CD4-positive, alpha-beta T cell (primary cell): ENCODE results near the gene STYXL2. TPM values are rescaled to one million over a fixed set of nuclear protein-coding genes. Genes with fewer than 3 reads are reported as not detected.

Experiments used
- ATAC-seq: fragments of 200-7000 bp; cut with Tn5 transposase; one replicate; pipeline ENCODE4 v1.10.0; 2022; ENCODE audit warnings: mild to moderate bottlenecking; ENCODE audit not compliant: poor library complexity
- CTCF ChIA-PET: fragments of 350-600 bp; sonication (Branson Sonifier 250); formaldehyde crosslinking; loops from one replicate; lab custom pipeline; 2021; ENCODE audit warnings: antibody characterized with exemption, inconsistent platforms; lab: Charles Lee
- POLR2A ChIA-PET: fragments of 350-600 bp; sonication (Branson Sonifier 250); formaldehyde crosslinking; loops from one replicate; lab custom pipeline; 2021; ENCODE audit warnings: antibody characterized with exemption, inconsistent platforms; lab: Charles Lee
- DNase-seq, 14 experiments: peaks; one replicate each; pipeline ENCODE4 v3.0.0-alpha.2; 2013 to 2020; ENCODE audit warnings: mixed read lengths in 2 of 14
- H3K27ac ChIP-seq, 2 donors: one replicate each; pipeline versions ENCODE4 v1.5.1 to v1.7.0; 2013; ENCODE audit warnings: low read length in 2 of 2, low read depth in 1 of 2, mild to moderate bottlenecking in 1 of 2
- H3K27me3 ChIP-seq, 2 experiments: 1 replicate in 1 of 2; 2 replicates in 1 of 2; pipeline versions ENCODE4 v1.6.1 to v1.7.0; 2013; ENCODE audit warnings: low read length in 2 of 2, control low read depth in 1 of 2, mild to moderate bottlenecking in 1 of 2, moderate library complexity in 1 of 2; ENCODE audit not compliant: insufficient read depth in 2 of 2, control insufficient read depth in 1 of 2
- H3K36me3 ChIP-seq: one replicate; pipeline ENCODE4 v1.6.1; 2013; ENCODE audit warnings: low read length, control low read depth; ENCODE audit not compliant: insufficient read depth
- H3K4me1 ChIP-seq: one replicate; pipeline ENCODE4 v1.6.1; 2013; ENCODE audit warnings: low read length, control low read depth; ENCODE audit not compliant: insufficient read depth
- H3K4me3 ChIP-seq: one replicate; pipeline ENCODE4 v1.5.1; 2013; ENCODE audit warnings: mild to moderate bottlenecking, low read length, moderate library complexity
- H3K9me3 ChIP-seq, 2 experiments: 1 replicate in 1 of 2; 2 replicates in 1 of 2; pipeline versions ENCODE4 v1.6.1 to v1.7.0; 2013; ENCODE audit warnings: low read length in 2 of 2, mild to moderate bottlenecking in 2 of 2, control low read depth in 1 of 2, moderate library complexity in 1 of 2; ENCODE audit not compliant: control insufficient read depth in 1 of 2, insufficient read depth in 1 of 2
- H3K27ac Mint-ChIP-seq: one replicate; pipeline ENCODE4 v1.8.0; 2020; ENCODE audit warnings: mixed read lengths
- H3K27me3 Mint-ChIP-seq: one replicate; pipeline ENCODE4 v1.8.0; 2021; ENCODE audit warnings: mixed read lengths
- H3K36me3 Mint-ChIP-seq: one replicate; pipeline ENCODE4 v1.8.0; 2021; ENCODE audit warnings: low read depth, mixed read lengths
- H3K4me1 Mint-ChIP-seq: one replicate; pipeline ENCODE4 v1.8.0; 2021; ENCODE audit warnings: low read depth, mixed read lengths
- H3K4me3 Mint-ChIP-seq: one replicate; pipeline ENCODE4 v1.8.0; 2020; ENCODE audit warnings: mild to moderate bottlenecking, mixed read lengths
- H3K9me3 Mint-ChIP-seq: one replicate; pipeline ENCODE4 v1.8.0; 2020; ENCODE audit warnings: mixed read lengths
- intact Hi-C, 2 experiments: fragments of 100-400 bp; cut with DNase I in 1 of 2; cut with micrococcal nuclease in 1 of 2; formaldehyde crosslinking; loops; one replicate each; pipeline versions ENCODE4 v1.15.1 to v1.9.0; 2023 to 2025; cut with DNase I, micrococcal nuclease
- total RNA-seq, 174 experiments: library from RNA in 2 of 174; stranded (reverse) in 2 of 174; gene quantifications; one replicate each; pipeline ENCODE4 v1.2.3 and lab custom pipeline; 2021 to 2026
- TF ChIP-seq, protein P1 (sequence below): fragments of 200-600 bp; IDR thresholded peaks from one replicate; pipeline ENCODE4 v1.8.0; 2022; ENCODE audit warnings: antibody characterized with exemption, mild to moderate bottlenecking

STYXL2 gene
- total RNA-seq, 2 experiments from 2014 or later, result not detected

GRCh38 chr1:167132301-167133010, 38.6 kb downstream of the STYXL2 start:
- no peak overlapping the region for H3K27ac Mint-ChIP-seq

DNA sequence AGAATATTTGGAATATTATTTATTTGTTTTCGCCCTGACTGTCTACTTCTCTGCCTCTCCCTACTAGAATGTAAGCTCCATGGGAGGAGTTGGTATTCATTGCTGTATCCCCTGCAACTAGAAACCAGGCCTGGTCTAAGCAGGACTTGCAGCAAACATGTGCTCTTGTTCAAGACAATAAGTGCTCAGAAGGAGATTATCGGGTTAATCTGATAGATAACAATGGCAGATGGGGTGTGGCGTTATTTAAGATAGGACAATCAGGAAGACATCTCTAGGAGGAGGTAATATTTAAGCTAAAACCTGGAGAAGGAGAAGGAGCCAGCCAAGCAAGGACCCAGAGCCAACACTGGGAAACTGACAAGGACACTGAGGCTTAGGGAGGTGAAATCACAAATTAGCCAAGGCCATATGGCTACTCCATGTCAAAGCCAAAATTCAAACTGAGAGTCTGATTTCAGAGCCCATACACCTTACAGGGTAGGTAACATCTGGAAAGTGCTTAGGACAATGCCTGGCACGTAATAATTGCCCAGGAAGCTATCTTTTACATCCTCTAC, 41.5 kb downstream of the STYXL2 start:
- intact Hi-C loops, result no loop called here
- no peak overlapping the region for H3K27ac ChIP-seq
- ATAC-seq (no peak), DNase-seq (no peak)
- TF ChIP-seq, protein P1, sequence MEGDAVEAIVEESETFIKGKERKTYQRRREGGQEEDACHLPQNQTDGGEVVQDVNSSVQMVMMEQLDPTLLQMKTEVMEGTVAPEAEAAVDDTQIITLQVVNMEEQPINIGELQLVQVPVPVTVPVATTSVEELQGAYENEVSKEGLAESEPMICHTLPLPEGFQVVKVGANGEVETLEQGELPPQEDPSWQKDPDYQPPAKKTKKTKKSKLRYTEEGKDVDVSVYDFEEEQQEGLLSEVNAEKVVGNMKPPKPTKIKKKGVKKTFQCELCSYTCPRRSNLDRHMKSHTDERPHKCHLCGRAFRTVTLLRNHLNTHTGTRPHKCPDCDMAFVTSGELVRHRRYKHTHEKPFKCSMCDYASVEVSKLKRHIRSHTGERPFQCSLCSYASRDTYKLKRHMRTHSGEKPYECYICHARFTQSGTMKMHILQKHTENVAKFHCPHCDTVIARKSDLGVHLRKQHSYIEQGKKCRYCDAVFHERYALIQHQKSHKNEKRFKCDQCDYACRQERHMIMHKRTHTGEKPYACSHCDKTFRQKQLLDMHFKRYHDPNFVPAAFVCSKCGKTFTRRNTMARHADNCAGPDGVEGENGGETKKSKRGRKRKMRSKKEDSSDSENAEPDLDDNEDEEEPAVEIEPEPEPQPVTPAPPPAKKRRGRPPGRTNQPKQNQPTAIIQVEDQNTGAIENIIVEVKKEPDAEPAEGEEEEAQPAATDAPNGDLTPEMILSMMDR, result no peak
- H3K9me3 ChIP-seq, result no peaks in the 10 kb centered on the region
- peaks cover 4% of the 10 kb centered on the region for H3K27me3 Mint-ChIP-seq
- H3K4me3 ChIP-seq, result no peak overlapping the region
- ChIA-PET POLR2A (no interaction called here), CTCF (no interaction called here)
- H3K36me3 ChIP-seq, result no peaks in the 10 kb centered on the region
- no peak overlapping the region for H3K4me3 Mint-ChIP-seq
- H3K27ac Mint-ChIP-seq, result no peak overlapping the region
- no peaks in the 10 kb centered on the region for H3K9me3 Mint-ChIP-seq
- peaks cover 0 to 8% of the 10 kb centered on the region in 2 experiments for H3K27me3 ChIP-seq
- no peaks in the 10 kb centered on the region for H3K4me1 ChIP-seq
- no peaks in the 10 kb centered on the region for H3K36me3 Mint-ChIP-seq
- no peaks in the 10 kb centered on the region for H3K4me1 Mint-ChIP-seq

More at GRCh38 chr1:167132301-167133010, 38.6 kb downstream of the STYXL2 start:
- Histone ChIP-seq H3K27me3 (peaks cover 3 to 10% of the 10 kb centered on the region in 2 experiments), H3K4me3 (no peak overlapping the region), H3K27ac (no peak overlapping the region), H3K9me3 (no peaks in the 10 kb centered on the region), H3K36me3 (no peaks in the 10 kb centered on the region), H3K4me1 (no peaks in the 10 kb centered on the region)
- Mint-ChIP-seq H3K4me3 (no peak overlapping the region), H3K9me3 (no peaks in the 10 kb centered on the region), H3K36me3 (no peaks in the 10 kb centered on the region), H3K4me1 (no peaks in the 10 kb centered on the region), H3K27me3 (peaks cover 6% of the 10 kb centered on the region)
- TF ChIP-seq, protein P1, result no peak
- ChIA-PET CTCF (no interaction called here), POLR2A (no interaction called here)
- DNase-seq, result no peak
- no peak for ATAC-seq
- intact Hi-C loops, result no loop called here

GRCh38 chr1:167136191-167136614, 42.3 kb downstream of the STYXL2 start:
- DNase-seq (no peak), ATAC-seq (no peak)
- Histone ChIP-seq H3K9me3 (no peaks in the 10 kb centered on the region), H3K27me3 (peaks cover 0 to 8% of the 10 kb centered on the region in 2 experiments), H3K36me3 (no peaks in the 10 kb centered on the region), H3K4me3 (no peak overlapping the region), H3K4me1 (no peaks in the 10 kb centered on the region), H3K27ac (no peak overlapping the region)
- CTCF ChIA-PET, result no interaction called here
- peaks cover 4% of the 10 kb centered on the region for H3K27me3 Mint-ChIP-seq
- no peaks in the 10 kb centered on the region for H3K4me1 Mint-ChIP-seq
- no peak overlapping the region for H3K27ac Mint-ChIP-seq
- no peaks in the 10 kb centered on the region for H3K36me3 Mint-ChIP-seq
- intact Hi-C loops, result no loop called here
- H3K9me3 Mint-ChIP-seq, result no peaks in the 10 kb centered on the region
- TF ChIP-seq, protein P1, result no peak
- no peak overlapping the region for H3K4me3 Mint-ChIP-seq
- POLR2A ChIA-PET, result interaction anchor here (0.5 kb wide), 1 partner anchor 249 kb away, joined by 3 read pairs; no protein-coding TSS in a partner anchor
